ENCODE measurements around the gene LRRC75A. TPM values are rescaled to one million over a fixed set of nuclear protein-coding genes. Genes with fewer than 3 reads are reported as not detected.

The LRRC75A gene
- polyA plus RNA-seq = 0.81 TPM in 1 of 2 replicates, not detected in the other

GRCh38 chr17:16491703-16492612, at the start of gene LRRC75A:
Gene LRRC75A, minus strand, starts transcription at chr17:16492193. Its CDS starts 203 bp downstream, at chr17:16491990.

GRCh38 chr17:16415031-16415924, 76.7 kb downstream of the LRRC75A start, which contains the start of gene TRPV2:
Gene TRPV2, plus strand, starts transcription at chr17:16415571. Its CDS starts 2,098 bp downstream, at chr17:16417669.

Other genes with a start within 250 kb of the LRRC75A start
- gene CENPV, start 138.7 kb downstream of the LRRC75A start, polyA plus RNA-seq = 11.2 and 12.0 TPM in 2 replicates
- 4,196 and 5,286 TPM in 2 replicates for gene UBB, start 111.1 kb downstream of the LRRC75A start, polyA plus RNA-seq
- 2.7 TPM in 1 of 2 replicates, not detected in the other for gene TRPV2, start 76.6 kb downstream of the LRRC75A start, polyA plus RNA-seq
- 5.3 and 18.5 TPM in 2 replicates for gene ZNF287, start 77.0 kb upstream of the LRRC75A start, polyA plus RNA-seq
- gene ZNF624, start 161.7 kb upstream of the LRRC75A start, polyA plus RNA-seq = 2.9 and 8.0 TPM in 2 replicates
- 2.4 and 9.5 TPM in 2 replicates for gene CCDC144A, start 198.0 kb upstream of the LRRC75A start, polyA plus RNA-seq

All from Purkinje cell (primary cell).